Muscle of leg (tissue), 16 donors: ENCODE results near the gene KCNN3. TPM values are rescaled to one million over a fixed set of nuclear protein-coding genes. Genes with fewer than 3 reads are reported as not detected.
"Not testable (repeated sequence)": the region's sequence is repeated elsewhere in the genome, so short reads cannot be mapped to it uniquely, and the experiment has no call there.

ENCODE experiments used
- DNase-seq: peaks from one replicate; pipeline ENCODE4 v3.0.0; 2013
- H3K27ac ChIP-seq: one replicate; pipeline ENCODE4 v1.5.1; 2013; ENCODE audit warnings: mild to moderate bottlenecking, low read length, control low read depth
- H3K27me3 ChIP-seq: one replicate; pipeline ENCODE4 v1.6.1; 2013; ENCODE audit warnings: low read length; ENCODE audit not compliant: control insufficient read depth, insufficient read depth
- H3K36me3 ChIP-seq: one replicate; pipeline ENCODE4 v1.6.1; 2013; ENCODE audit warnings: low read length; ENCODE audit not compliant: control insufficient read depth, insufficient read depth
- H3K4me1 ChIP-seq: one replicate; pipeline ENCODE4 v1.6.1; 2013; ENCODE audit warnings: low read length; ENCODE audit not compliant: control insufficient read depth, insufficient read depth
- H3K4me3 ChIP-seq: one replicate; pipeline ENCODE4 v1.5.1; 2013; ENCODE audit warnings: low read length, control low read depth
- H3K9me3 ChIP-seq: replicated peaks from 2 replicates; pipeline ENCODE4 v1.6.1; 2013; ENCODE audit warnings: low read depth, low read length; ENCODE audit not compliant: control insufficient read depth
- WGBS: methylation state at CpG from one replicate; pipeline ENCODE4 v1.1.5; 2013; ENCODE audit warnings: missing lambda C conversion rate; ENCODE audit not compliant: insufficient coverage; 5-methylcytosine and 5-hydroxymethylcytosine counted together
- long read RNA-seq, 11 donors: transcript quantifications; one replicate each; lab custom pipeline, GENCODE V29; 2026
- polyA plus RNA-seq, 8 donors: library from polyadenylated mRNA; unstranded; fragments of 120-200 nt; gene quantifications; one replicate each; pipeline versions ENCODE4 v1.2.1 to v1.2.3, GENCODE V29; 2013; ENCODE audit warnings: inconsistent platforms in 1 of 8, low replicate concordance in 1 of 8; ENCODE audit not compliant: insufficient read length in 8 of 8, insufficient read depth in 1 of 8
- total RNA-seq: library from RNA; stranded (reverse); fragments of 120-200 nt; gene quantifications from one replicate; pipeline ENCODE4 v1.2.4, GENCODE V29; 2013

The KCNN3 gene
- total RNA-seq (5.1 TPM), polyA plus RNA-seq (1 to 10 TPM; 6.4 to 9.6 (median 8.1) TPM)
- long read RNA-seq, donor 1: 0 reads
- long read RNA-seq, donor 2: 0 reads
- long read RNA-seq, donor 3, full-length matches to known transcripts: 6 of 6 reads
- long read RNA-seq, donor 3, partial matches to known transcripts: 0 of 6 reads
- long read RNA-seq, donor 3, other reads (novel, unspliced or antisense): 0 of 6 reads
- long read RNA-seq, donor 4, full-length matches to known transcripts: 2 of 2 reads
- long read RNA-seq, donor 4, partial matches to known transcripts: 0 of 2 reads
- long read RNA-seq, donor 4, other reads (novel, unspliced or antisense): 0 of 2 reads
- long read RNA-seq, donor 5, full-length matches to known transcripts: 3 of 3 reads
- long read RNA-seq, donor 5, partial matches to known transcripts: 0 of 3 reads
- long read RNA-seq, donor 5, other reads (novel, unspliced or antisense): 0 of 3 reads
- long read RNA-seq, donor 6, full-length matches to known transcripts: 2 of 2 reads
- long read RNA-seq, donor 6, partial matches to known transcripts: 0 of 2 reads
- long read RNA-seq, donor 6, other reads (novel, unspliced or antisense): 0 of 2 reads
- long read RNA-seq, donor 7, full-length matches to known transcripts: 4 of 4 reads
- long read RNA-seq, donor 7, partial matches to known transcripts: 0 of 4 reads
- long read RNA-seq, donor 7, other reads (novel, unspliced or antisense): 0 of 4 reads
- long read RNA-seq, donor 8, partial matches to known transcripts: 0 of 2 reads
- long read RNA-seq, donor 8, other reads (novel, unspliced or antisense): 0 of 2 reads
- long read RNA-seq, donor 9, full-length matches to known transcripts: 2 of 2 reads
- long read RNA-seq, donor 9, partial matches to known transcripts: 0 of 2 reads
- long read RNA-seq, donor 9, other reads (novel, unspliced or antisense): 0 of 2 reads
- long read RNA-seq, donor 10, full-length matches to known transcripts: 8 of 8 reads
- long read RNA-seq, donor 10, partial matches to known transcripts: 0 of 8 reads
- long read RNA-seq, donor 10, other reads (novel, unspliced or antisense): 0 of 8 reads
- long read RNA-seq, donor 11: 0 reads

DNA sequence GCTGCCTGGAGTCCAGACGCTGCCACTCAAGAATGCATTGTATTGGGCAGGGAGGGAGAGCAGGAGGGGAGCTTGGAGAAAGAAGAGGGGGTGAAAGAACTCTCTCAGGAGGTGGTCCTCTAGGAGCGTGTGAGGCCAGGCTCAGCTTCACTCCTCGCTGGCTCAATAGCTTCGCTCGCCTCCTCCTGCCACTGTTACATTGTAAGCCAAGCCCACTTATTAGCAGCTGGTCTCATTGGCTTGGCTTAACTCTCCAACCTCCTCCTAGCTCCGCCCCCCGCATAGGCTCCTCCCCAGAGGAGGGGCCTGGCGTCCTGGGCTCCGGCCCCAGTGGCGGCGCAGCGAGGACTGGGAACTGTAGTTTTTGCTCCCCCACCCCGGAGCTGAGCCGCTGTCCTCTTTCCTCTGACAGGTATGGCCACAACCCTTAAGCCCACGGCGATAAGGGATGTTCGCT is at the start of gene KCNN3:
Gene KCNN3 (minus strand): TSS at position 167 of the 457 bp plus-strand sequence. CDS start 317 bp downstream, outside the sequence.
- WGBS: 0% methylated on average over 11 of the region's 17 CpGs
- no peaks in the 10 kb centered on the region for H3K36me3 ChIP-seq
- peak within 1 kb of the TSS; percentile 87 for H3K27ac ChIP-seq
- H3K9me3 ChIP-seq: no peaks in the 10 kb centered on the region
- peaks cover 60% of the 10 kb centered on the region for H3K4me1 ChIP-seq
- peak within 1 kb of the TSS; percentile 56 for H3K4me3 ChIP-seq
- peaks cover 10% of the 10 kb centered on the region for H3K27me3 ChIP-seq
- DNase-seq: peak; percentile 98

- H3K36me3 ChIP-seq: no peaks in the 10 kb centered on the region
- DNase-seq: no peak
- H3K4me1 ChIP-seq: peaks cover 3% of the 10 kb centered on the region
- whole genome bisulfite sequencing: 86% methylated on average over 1 of the region's 3 CpGs
- H3K9me3 ChIP-seq: peaks cover 3% of the 10 kb centered on the region
- no peaks in the 10 kb centered on the region for H3K27me3 ChIP-seq
- H3K27ac ChIP-seq: no peak overlapping the region
- H3K4me3 ChIP-seq: no peak overlapping the region
Observed at GRCh38 chr1:154913273-154913672, 43.2 kb upstream of the KCNN3 start.

GRCh38 chr1:154912755-154913154 is 42.7 kb upstream of the KCNN3 start:
- Histone ChIP-seq H3K36me3 (no peaks in the 10 kb centered on the region), H3K9me3 (peaks cover 3% of the 10 kb centered on the region), H3K4me3 (no peak overlapping the region), H3K27me3 (no peaks in the 10 kb centered on the region), H3K4me1 (peaks cover 3% of the 10 kb centered on the region), H3K27ac (no peak overlapping the region)
- 50% methylated on average over 1 of the region's 2 CpGs for WGBS
- DNase-seq: no peak

GRCh38 chr1:154911691-154912550 is 41.8 kb upstream of the KCNN3 start:
- H3K27ac ChIP-seq: no peak overlapping the region

GRCh38 chr1:154910851-154911250 is 40.8 kb upstream of the KCNN3 start:
- Histone ChIP-seq H3K9me3 (peaks cover 3% of the 10 kb centered on the region), H3K4me3 (no peak overlapping the region), H3K27me3 (no peaks in the 10 kb centered on the region), H3K36me3 (no peaks in the 10 kb centered on the region), H3K27ac (no peak overlapping the region), H3K4me1 (peaks cover 3% of the 10 kb centered on the region)
- DNase-seq: no peak
- 92% methylated on average over 4 of the region's 5 CpGs for WGBS

More at GRCh38 chr1:154911691-154912550, 41.8 kb upstream of the KCNN3 start:
- no peak for DNase-seq
- H3K27me3 ChIP-seq: no peaks in the 10 kb centered on the region
- H3K4me3 ChIP-seq: no peak overlapping the region
- WGBS: 80% methylated on average over 5 of the region's 8 CpGs
- H3K36me3 ChIP-seq: no peaks in the 10 kb centered on the region
- H3K4me1 ChIP-seq: peaks cover 3% of the 10 kb centered on the region
- H3K9me3 ChIP-seq: peaks cover 3% of the 10 kb centered on the region

GRCh38 chr1:154908937-154909336 is 38.9 kb upstream of the KCNN3 start:
- no peaks in the 10 kb centered on the region for H3K27me3 ChIP-seq
- 91% methylated on average over 5 of the region's 5 CpGs for WGBS
- H3K9me3 ChIP-seq: peaks cover 3% of the 10 kb centered on the region
- no peak for DNase-seq
- H3K27ac ChIP-seq: no peak overlapping the region
- peaks cover 3% of the 10 kb centered on the region for H3K4me1 ChIP-seq
- H3K4me3 ChIP-seq: no peak overlapping the region
- no peaks in the 10 kb centered on the region for H3K36me3 ChIP-seq

GRCh38 chr1:154908129-154908528 is 38.0 kb upstream of the KCNN3 start:
- H3K9me3 ChIP-seq, H3K27me3 ChIP-seq, H3K36me3 ChIP-seq, H3K27ac ChIP-seq, H3K4me1 ChIP-seq, H3K4me3 ChIP-seq, DNase-seq: not testable (repeated sequence)
- WGBS: no CpG with 5 or more reads among the region's 3 CpGs

GRCh38 chr1:154906621-154907081 is 36.6 kb upstream of the KCNN3 start:
- Histone ChIP-seq H3K27me3 (no peaks in the 10 kb centered on the region), H3K4me3 (no peak overlapping the region), H3K36me3 (no peaks in the 10 kb centered on the region), H3K27ac (no peak overlapping the region), H3K9me3 (peaks cover 3% of the 10 kb centered on the region), H3K4me1 (no peaks in the 10 kb centered on the region)
- DNase-seq: no peak
- 88% methylated on average over 6 of the region's 7 CpGs for WGBS

- 0% methylated on average over 1 of the region's 3 CpGs for WGBS
- no peak for DNase-seq
- Histone ChIP-seq H3K9me3 (no peaks in the 10 kb centered on the region), H3K4me3 (no peak overlapping the region), H3K27me3 (no peaks in the 10 kb centered on the region), H3K27ac (no peak overlapping the region), H3K4me1 (no peaks in the 10 kb centered on the region), H3K36me3 (no peaks in the 10 kb centered on the region)
Observed at GRCh38 chr1:154902938-154903566, 33.0 kb upstream of the KCNN3 start.
